OCI-LY1 (cell line): Measurements from ENCODE around the gene TSHR.

Experiments used
- CTCF ChIP-seq: fragments of 200-600 bp; sonication (generic), shearing (Covaris generic); IDR thresholded peaks from 2 replicates; pipeline ENCODE4 v1.5.1; 2017; ENCODE audit warnings: mild to moderate bottlenecking, antibody characterized with exemption, low read length, moderate library complexity, mixed read lengths
- EZH2 ChIP-seq: fragments of 200-600 bp; sonication (generic), shearing (Covaris generic); IDR thresholded peaks from 2 replicates; pipeline ENCODE4 v1.8.0; 2017; ENCODE audit warnings: borderline replicate concordance, mixed run types, mild to moderate bottlenecking, antibody characterized with exemption, low read length, moderate library complexity, mixed read lengths

- TF ChIP-seq CTCF (no peak), EZH2 (no peak)
Measured at GRCh38 chr14:81172881-81173280, 217.5 kb downstream of the TSHR start.
